Astrocyte (in vitro differentiated cells and primary cell): Measurements from ENCODE around the gene CTBS.

Experiments
- EZH2 ChIP-seq: IDR thresholded peaks from 2 replicates; pipeline ENCODE4 v1.6.1; 2012; ENCODE audit warnings: mild to moderate bottlenecking, low read length, inconsistent platforms; ENCODE audit not compliant: insufficient read depth
- TF ChIP-seq, protein P1 (sequence below): IDR thresholded peaks from 2 replicates; pipeline ENCODE4 v1.5.1; 2011; ENCODE audit warnings: low read depth, mild to moderate bottlenecking, inconsistent platforms, low read length, moderate library complexity; ENCODE audit not compliant: insufficient read depth

DNA sequence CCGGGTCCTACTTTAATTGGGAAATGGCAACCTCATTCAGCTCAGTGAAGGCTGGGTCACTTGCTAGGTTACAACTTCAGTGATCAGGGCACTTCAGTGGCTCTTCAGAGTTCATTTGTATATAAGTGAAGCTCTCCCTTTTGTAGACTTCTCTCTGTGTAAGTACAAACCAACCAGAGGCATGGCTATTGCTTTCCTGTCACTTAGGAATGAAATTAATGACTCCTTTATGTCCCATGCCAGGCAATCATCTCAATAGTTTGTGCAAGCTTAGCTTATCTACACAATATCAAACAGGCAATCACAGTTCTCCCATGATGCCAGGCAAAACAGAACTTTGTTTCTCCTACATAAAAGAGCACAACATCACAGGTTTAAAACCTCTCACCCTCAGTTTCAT, 22.8 kb upstream of the CTBS start:
- no peak for TF ChIP-seq EZH2
- TF ChIP-seq, protein P1, sequence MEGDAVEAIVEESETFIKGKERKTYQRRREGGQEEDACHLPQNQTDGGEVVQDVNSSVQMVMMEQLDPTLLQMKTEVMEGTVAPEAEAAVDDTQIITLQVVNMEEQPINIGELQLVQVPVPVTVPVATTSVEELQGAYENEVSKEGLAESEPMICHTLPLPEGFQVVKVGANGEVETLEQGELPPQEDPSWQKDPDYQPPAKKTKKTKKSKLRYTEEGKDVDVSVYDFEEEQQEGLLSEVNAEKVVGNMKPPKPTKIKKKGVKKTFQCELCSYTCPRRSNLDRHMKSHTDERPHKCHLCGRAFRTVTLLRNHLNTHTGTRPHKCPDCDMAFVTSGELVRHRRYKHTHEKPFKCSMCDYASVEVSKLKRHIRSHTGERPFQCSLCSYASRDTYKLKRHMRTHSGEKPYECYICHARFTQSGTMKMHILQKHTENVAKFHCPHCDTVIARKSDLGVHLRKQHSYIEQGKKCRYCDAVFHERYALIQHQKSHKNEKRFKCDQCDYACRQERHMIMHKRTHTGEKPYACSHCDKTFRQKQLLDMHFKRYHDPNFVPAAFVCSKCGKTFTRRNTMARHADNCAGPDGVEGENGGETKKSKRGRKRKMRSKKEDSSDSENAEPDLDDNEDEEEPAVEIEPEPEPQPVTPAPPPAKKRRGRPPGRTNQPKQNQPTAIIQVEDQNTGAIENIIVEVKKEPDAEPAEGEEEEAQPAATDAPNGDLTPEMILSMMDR = no peak
